K562 (cell line): Measurements from ENCODE around the gene HBG1. TPM values are rescaled to one million over a fixed set of nuclear protein-coding genes. Genes with fewer than 3 reads are reported as not detected.

Experiments
- ATAC-seq: fragments of 200-7000 bp; cut with Tn5 transposase; 3 replicates; pipeline ENCODE4 v1.9.1; 2020; ENCODE audit warnings: moderate library complexity
- BruUV-seq: library from RNA; stranded (reverse); fragments of 400-500 nt; replicated peaks from 2 replicates; lab custom pipeline; 2021; lab: Mats Ljungman, UMichigan
- CTCF ChIA-PET: fragments of 300-600 bp; formaldehyde crosslinking; extraction: SDS; loops from one replicate; lab custom pipeline; 2021; ENCODE audit warnings: low intra/inter-chr PET ratio; lab: Yijun Ruan, JAX
- POLR2A ChIA-PET: fragments of 300-600, 350-650 bp; sonication (Branson Sonifier 250); formaldehyde crosslinking; extraction: SDS; loops from one replicate; lab custom pipeline; 2021; ENCODE audit warnings: antibody characterized with exemption, inconsistent platforms; lab: Yijun Ruan, JAX
- DNase-seq, 4 experiments: peaks; one replicate each; pipeline versions ENCODE4 v3.0.0 to v3.0.0-alpha.2; 2011 to 2018; ENCODE audit warnings: low spot score in 3 of 4, mixed read lengths in 3 of 4; ENCODE audit errors: extremely low read depth in 1 of 4
- FAIRE-seq: peaks from 2 replicates; lab custom pipeline; 2011; peaks lifted over from hg19 to GRCh38; lab: Jason Lieb, UNC
- H2AFZ ChIP-seq: 2 replicates; pipeline ENCODE4 v1.6.0; 2011; ENCODE audit warnings: low read depth, low read length, control low read depth, inconsistent platforms
- H3K27ac ChIP-seq: fragments of 200-600 bp; 3 replicates; pipeline ENCODE4 v1.8.0; 2011; ENCODE audit warnings: low read depth, mild to moderate bottlenecking, control low read depth, inconsistent platforms, low read length, moderate library complexity, mixed read lengths; ENCODE audit errors: extremely low read depth
- H3K27me3 ChIP-seq, 2 experiments: fragments of 300-600 bp in 1 of 2; 2 replicates in 1 of 2; 3 replicates in 1 of 2; pipeline versions ENCODE4 v1.6.0 to v1.8.0; 2011; ENCODE audit warnings: inconsistent platforms in 2 of 2, low read length in 2 of 2, mild to moderate bottlenecking in 1 of 2, mixed read lengths in 1 of 2, moderate library complexity in 1 of 2; ENCODE audit not compliant: control insufficient read depth in 2 of 2, insufficient read depth in 2 of 2
- H3K36me3 ChIP-seq: fragments of 300-600 bp; 3 replicates; pipeline ENCODE4 v1.8.0; 2011; ENCODE audit warnings: mild to moderate bottlenecking, low read length, inconsistent platforms; ENCODE audit not compliant: control insufficient read depth, insufficient read depth
- H3K4me1 ChIP-seq, 2 experiments: fragments of 200-600 bp in 1 of 2; replicated peaks in 1 of 2; 2 replicates in 1 of 2; 3 replicates in 1 of 2; pipeline versions ENCODE4 v1.5.1 to v1.8.0; 2011; ENCODE audit warnings: inconsistent platforms in 2 of 2, low read length in 2 of 2, mild to moderate bottlenecking in 1 of 2, mixed read lengths in 1 of 2, moderate library complexity in 1 of 2; ENCODE audit not compliant: control insufficient read depth in 2 of 2, insufficient read depth in 2 of 2
- H3K4me2 ChIP-seq: 2 replicates; pipeline ENCODE4 v1.6.1; 2011; ENCODE audit warnings: low read length, control low read depth, inconsistent platforms, mixed read lengths; ENCODE audit not compliant: insufficient read depth
- H3K4me3 ChIP-seq: fragments of 200-600 bp; sonication (generic), shearing (Covaris generic); 2 replicates; pipeline ENCODE4 v1.5.1; 2016; ENCODE audit warnings: control low read depth, inconsistent platforms
- H3K79me2 ChIP-seq: fragments of 200-600 bp; 3 replicates; pipeline ENCODE4 v1.8.0; 2011; ENCODE audit warnings: low read length, inconsistent platforms; ENCODE audit not compliant: control insufficient read depth, insufficient read depth
- H3K9ac ChIP-seq, 2 experiments: 2 replicates each; pipeline versions ENCODE4 v1.6.0 to v1.6.1; 2011; ENCODE audit warnings: low read depth in 2 of 2, low read length in 2 of 2, control low read depth in 1 of 2, inconsistent platforms in 1 of 2, mild to moderate bottlenecking in 1 of 2, mixed read lengths in 1 of 2; ENCODE audit not compliant: insufficient read depth in 1 of 2
- H3K9me1 ChIP-seq: one replicate; pipeline ENCODE4 v1.6.0; 2011; ENCODE audit warnings: inconsistent platforms, mild to moderate bottlenecking, low read length, moderate library complexity; ENCODE audit not compliant: control insufficient read depth, insufficient read depth
- H3K9me3 ChIP-seq: replicated peaks from 2 replicates; pipeline ENCODE4 v1.5.1; 2011; ENCODE audit warnings: low read depth, low read length, inconsistent platforms; ENCODE audit not compliant: control insufficient read depth, insufficient read depth
- H4K20me1 ChIP-seq: replicated peaks from 2 replicates; pipeline ENCODE4 v1.6.1; 2011; ENCODE audit warnings: low read length, inconsistent platforms, mixed read lengths; ENCODE audit not compliant: control insufficient read depth, insufficient read depth
- ARHGAP35 ChIP-seq: fragments of 450-650 bp; IDR thresholded peaks from 2 replicates; pipeline ENCODE4 v1.6.1; 2018; ENCODE audit not compliant: partially characterized antibody
- CBFA2T3 ChIP-seq: fragments of 450-650 bp; IDR thresholded peaks from 2 replicates; pipeline ENCODE4 v1.6.1; 2017
- CREB1 ChIP-seq, 2 experiments: sonication (generic) in 1 of 2; formaldehyde crosslinking in 1 of 2; IDR thresholded peaks; 2 replicates each; pipeline versions ENCODE4 v1.6.1 to v1.8.0; 2012 to 2022; ENCODE audit warnings: inconsistent platforms in 1 of 2, mild to moderate bottlenecking in 1 of 2, missing genetic modification reagents in 1 of 2, moderate library complexity in 1 of 2
- ELF4 ChIP-seq: fragments of 450-650 bp; formaldehyde crosslinking; IDR thresholded peaks from 2 replicates; pipeline ENCODE4 v1.4.0; 2022; ENCODE audit warnings: missing genetic modification characterization
- EP400 ChIP-seq: fragments of 450-650 bp; IDR thresholded peaks from 2 replicates; pipeline ENCODE4 v1.6.1; 2017; ENCODE audit warnings: antibody characterized with exemption, mild to moderate bottlenecking, moderate library complexity
- EWSR1 ChIP-seq: fragments of 450-650 bp; IDR thresholded peaks from 2 replicates; pipeline ENCODE4 v1.6.1; 2018; ENCODE audit warnings: borderline replicate concordance, mild to moderate bottlenecking, low read depth, moderate library complexity; ENCODE audit not compliant: partially characterized antibody
- FOSL1 ChIP-seq: fragments of 200-800 bp; sonication (Bioruptor generic); conservative IDR thresholded peaks from 2 replicates; pipeline ENCODE4 v1.6.1; 2016; ENCODE audit warnings: missing genetic modification characterization, missing compliant biosample characterization
- GATAD2B ChIP-seq: fragments of 450-650 bp; IDR thresholded peaks from 2 replicates; pipeline ENCODE4 v1.6.1; 2017; ENCODE audit warnings: mild to moderate bottlenecking, borderline replicate concordance
- GTF2E2 ChIP-seq: fragments of 200-800 bp; sonication (Bioruptor generic); IDR thresholded peaks from 2 replicates; pipeline ENCODE4 v1.6.1; 2016; ENCODE audit warnings: missing genetic modification characterization, missing compliant biosample characterization
- GTF2F1 ChIP-seq: IDR thresholded peaks from 2 replicates; pipeline ENCODE4 v1.6.1; 2011; ENCODE audit warnings: low read depth, low read length, improper control_type of control experiment
- MAZ ChIP-seq, 2 experiments: fragments of 450-650 bp in 1 of 2; sonication (generic) in 1 of 2; formaldehyde crosslinking; IDR thresholded peaks in 1 of 2; conservative IDR thresholded peaks in 1 of 2; 2 replicates each; pipeline versions ENCODE4 v1.4.0 to v1.5.0; 2020; ENCODE audit warnings: mild to moderate bottlenecking in 1 of 2, missing genetic modification reagents in 1 of 2
- NR2C1 ChIP-seq, 2 experiments: fragments of 450-650 bp; IDR thresholded peaks; 2 replicates each; pipeline ENCODE4 v1.6.1; 2017; ENCODE audit warnings: mild to moderate bottlenecking in 2 of 2, antibody characterized with exemption in 1 of 2, inconsistent platforms in 1 of 2, missing compliant biosample characterization in 1 of 2, missing genetic modification characterization in 1 of 2
- POLR2A ChIP-seq: fragments of 450-650 bp; conservative IDR thresholded peaks from 2 replicates; pipeline ENCODE4 v1.6.1; 2016
- POLR2AphosphoS5 ChIP-seq: IDR thresholded peaks from 2 replicates; pipeline ENCODE4 v1.6.1; 2011; ENCODE audit warnings: mild to moderate bottlenecking, low read depth, low read length, moderate library complexity; ENCODE audit not compliant: control insufficient read depth, insufficient read depth
- POLR2B ChIP-seq: fragments of 450-650 bp; IDR thresholded peaks from 2 replicates; pipeline ENCODE4 v1.6.1; 2018; ENCODE audit warnings: low read depth; ENCODE audit not compliant: partially characterized antibody
- PRMT5 ChIP-seq: sonication (generic); formaldehyde crosslinking; IDR thresholded peaks from 2 replicates; pipeline ENCODE4 v1.5.0; 2020; ENCODE audit warnings: missing genetic modification reagents
- RAD21 ChIP-seq, 2 experiments: fragments of 250-450 bp in 1 of 2; fragments of 450-650 bp in 1 of 2; sonication (Bioruptor Pico) in 1 of 2; formaldehyde crosslinking in 1 of 2; IDR thresholded peaks in 1 of 2; conservative IDR thresholded peaks in 1 of 2; 2 replicates each; pipeline versions ENCODE4 v1.4.0 to v1.8.0; 2020 to 2022; ENCODE audit warnings: mild to moderate bottlenecking in 2 of 2, moderate library complexity in 1 of 2
- SP1 ChIP-seq: sonication (generic); formaldehyde crosslinking; IDR thresholded peaks from 2 replicates; pipeline ENCODE4 v1.8.1; 2022; ENCODE audit warnings: mild to moderate bottlenecking, missing genetic modification reagents
- TAF1 ChIP-seq: IDR thresholded peaks from 2 replicates; pipeline ENCODE4 v1.6.1; 2011; ENCODE audit warnings: mild to moderate bottlenecking, low read length, moderate library complexity; ENCODE audit not compliant: insufficient read depth, control insufficient read depth, severe bottlenecking; ENCODE audit errors: extremely low read depth
- TAF9B ChIP-seq: fragments of 450-650 bp; IDR thresholded peaks from 2 replicates; pipeline ENCODE4 v1.6.1; 2018; ENCODE audit warnings: mild to moderate bottlenecking; ENCODE audit not compliant: partially characterized antibody
- ZNF444 ChIP-seq: fragments of 250-450 bp; sonication (Bioruptor Pico); IDR thresholded peaks from 2 replicates; pipeline ENCODE4 v1.4.0; 2020; ENCODE audit warnings: mild to moderate bottlenecking, moderate library complexity
- ZNF551 ChIP-seq: fragments of 250-450 bp; sonication (Bioruptor Pico); IDR thresholded peaks from 2 replicates; pipeline ENCODE4 v1.5.0; 2021; ENCODE audit warnings: mild to moderate bottlenecking, moderate library complexity
- ZNF696 ChIP-seq: fragments of 250-450 bp; sonication (Bioruptor Pico); conservative IDR thresholded peaks from 2 replicates; pipeline ENCODE4 v1.4.0; 2020; ENCODE audit warnings: mild to moderate bottlenecking, moderate library complexity
- ZZZ3 ChIP-seq: fragments of 450-650 bp; IDR thresholded peaks from 2 replicates; pipeline ENCODE4 v1.6.1; 2016; ENCODE audit warnings: antibody characterized with exemption, mild to moderate bottlenecking, moderate library complexity
- WGBS: fragments of 100-300 bp; shearing (Covaris generic); methylation state at CpG from one replicate; pipeline ENCODE4 v1.1.6; 2016; ENCODE audit warnings: low coverage, mixed read lengths; ENCODE audit not compliant: insufficient coverage; ENCODE audit errors: missing lambda C conversion rate; 5-methylcytosine and 5-hydroxymethylcytosine counted together
- in situ Hi-C: fragments of 300-500 bp; cut with MboI; formaldehyde crosslinking; loops from 4 replicates; pipeline ENCODE4 v1.15.0; 2018; ENCODE audit warnings: inconsistent platforms, mixed read lengths
- intact Hi-C: fragments of 100-400 bp; cut with micrococcal nuclease; formaldehyde crosslinking; loops from 2 replicates; pipeline ENCODE4 v1.14.2; 2022
- polyA plus RNA-seq, 8 experiments: library from polyadenylated mRNA; depleted of rRNA in 4 of 8; stranded (reverse) in 5 of 8; unstranded in 3 of 8; fragments of >200 nt; fragmentation: Nextera tagmentation in 2 of 8; fragmentation: Illumina TruSeq in 1 of 8; extraction: Ambion mirVana in 2 of 8; extraction: Trizol in 1 of 8; gene quantifications; 2 replicates each; pipeline versions ENCODE4 v1.2.1 to v1.2.3, GENCODE V29; 2011 to 2014; ENCODE audit warnings: inconsistent platforms in 1 of 8, missing spikeins in 1 of 8
- total RNA-seq, 7 experiments: library from RNA; depleted of rRNA in 6 of 7; stranded (reverse); fragments of >200 nt in 6 of 7; fragmentation: Illumina TruSeq in 2 of 7; extraction: Trizol in 2 of 7; gene quantifications; 2 replicates each; pipeline versions ENCODE4 v1.2.1 to v1.2.3, GENCODE V29; 2011 to 2021; ENCODE audit warnings: low replicate concordance in 1 of 7

HBG1 gene
- total and polyA plus RNA-seq, 9 of the 15 experiments (the other 6 are each of a cell fraction or from before 2014, with no cell fraction given): 1,066 to 16,338 (median 4,898) TPM

DNA sequence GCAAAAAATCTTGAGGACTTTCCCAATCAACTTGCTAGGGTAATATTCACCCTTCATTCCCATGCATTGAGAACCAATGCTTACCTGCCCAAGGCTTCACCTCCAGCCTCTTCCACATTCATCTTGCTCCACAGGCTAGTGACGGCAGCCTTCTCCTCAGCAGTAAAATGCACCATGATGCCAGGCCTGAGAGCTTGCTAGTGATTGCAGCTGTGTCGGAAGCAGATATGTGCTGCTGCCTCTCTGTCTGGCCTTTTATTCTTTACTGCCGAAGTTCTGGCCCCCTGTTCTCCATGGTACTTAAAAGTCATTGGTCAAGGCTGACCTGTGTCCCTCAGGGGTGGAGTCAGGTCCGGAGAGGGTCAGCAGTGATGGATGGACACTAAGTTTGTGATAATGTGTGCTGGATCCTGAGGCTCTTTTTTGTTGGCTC lies 20.1 kb upstream of the HBG1 start, which contains the start of gene HBE1 (continued):
- peak; percentile 54 for TF ChIP-seq TAF1
- TF ChIP-seq CREB1 (IDR thresholded peaks at IDR 0.05): no peak
- TF ChIP-seq CREB1 (CRISPR knock-in tag; IDR thresholded peaks at IDR 0.05): peak; percentile 7; the same call in 1 of the 2 replicates
- TF ChIP-seq CBFA2T3: 0 out of 2 replicates have a peak, but pooled peaks have one; percentile 22
- peak; percentile 62 for TF ChIP-seq POLR2AphosphoS5
- TF ChIP-seq GTF2F1: 0 out of 2 replicates have a peak, but pooled peaks have one; percentile 7
- peak; percentile 40; the same call in 1 of the 2 replicates for TF ChIP-seq NR2C1 (IDR thresholded peaks at IDR 0.05)
- TF ChIP-seq NR2C1 (tag; IDR thresholded peaks at IDR 0.05): peak; percentile 80
- 0 out of 2 replicates have a peak, but pooled peaks have one; percentile 10 for TF ChIP-seq FOSL1 (tag)
- TF ChIP-seq TAF9B: peak; percentile 58
- TF ChIP-seq GATAD2B: no peak
- TF ChIP-seq MAZ (CRISPR knock-in tag; conservative IDR thresholded peaks at IDR 0.05 in 1 of 2, IDR thresholded peaks at IDR 0.05 in 1 of 2): no peak
- TF ChIP-seq, all 486 proteins: peak for 36

DNA sequence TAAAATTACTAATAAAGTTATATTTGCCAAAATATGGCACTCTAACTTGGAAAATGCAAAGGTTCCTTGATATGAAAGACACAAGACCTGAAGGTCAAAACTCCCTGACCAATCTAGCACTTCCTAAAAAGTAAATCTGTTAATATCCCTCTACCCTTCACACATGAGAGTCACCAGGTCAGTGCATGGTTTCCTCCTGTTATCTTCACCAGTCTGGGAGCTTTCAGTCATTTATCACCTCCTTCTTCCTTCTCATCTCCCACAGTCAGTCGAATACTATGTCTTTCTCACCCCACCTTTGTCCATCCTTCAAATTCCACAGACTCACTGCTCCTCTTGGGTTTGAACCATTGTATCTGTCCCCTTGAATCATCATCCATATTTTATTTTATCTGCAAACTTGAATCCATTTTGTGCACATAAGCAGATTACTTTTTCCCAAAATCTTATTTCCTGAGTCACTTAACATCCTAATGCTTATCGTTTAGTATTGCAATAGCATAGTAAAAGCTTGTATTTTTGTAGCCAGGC lies 17.4 kb upstream of the HBG1 start:
- Histone ChIP-seq H3K9me1 (no peaks in the 10 kb centered on the region), H3K9ac (peak overlapping the region in 1 of 2 experiments; percentile 64; a peak in 1 of 4 replicates), H3K9me3 (no peaks in the 10 kb centered on the region), H4K20me1 (no peaks in the 10 kb centered on the region), H3K27ac (peak overlapping the region; percentile 17; the same call in 2 of the 3 replicates), H3K4me3 (no peak overlapping the region), H3K4me2 (peak overlapping the region; percentile 83), H3K4me1 (peaks cover 1 to 31% of the 10 kb centered on the region in 2 experiments), H2AFZ (no peak overlapping the region), H3K27me3 (no peaks in the 10 kb centered on the region), H3K79me2 (peaks cover 45% of the 10 kb centered on the region), H3K36me3 (peaks cover 28% of the 10 kb centered on the region)
- ChIA-PET CTCF (no interaction called here), POLR2A (interaction anchor here (0.6 to 5.0 kb wide), 9 partner anchors 8 to 137 kb away, joined by 3 to 55 read pairs (median 13); no protein-coding TSS in a partner anchor)
- no TSS peak for BruUV-seq
- intact Hi-C loops (no loop called here), in situ Hi-C loops (no loop called here)
- DNase-seq (peak in 2 of 4 experiments; percentile 37 to 72), ATAC-seq (peak; percentile 60), FAIRE-seq (peak; percentile 82)
- WGBS: 15% methylated on average over 2 of the region's 2 CpGs
- TF ChIP-seq SP1 (CRISPR knock-in tag) (no peak), ELF4 (peak; percentile 96), POLR2B (peak; percentile 40), ZNF551 (no peak), ZNF444 (CRISPR knock-in tag) (no peak), EP400 (peak; percentile 22; the same call in 1 of the 2 replicates), ZNF696 (CRISPR knock-in tag) (peak; percentile 39; the same call in 1 of the 2 replicates), RAD21 (CRISPR knock-in tag; conservative IDR thresholded peaks at IDR 0.05 in 1 of 2, IDR thresholded peaks at IDR 0.05 in 1 of 2) (peak in 1 of 2 experiments; percentile 17; a peak in 1 of 4 replicates), GTF2E2 (tag) (no peak), POLR2A (peak; percentile 79), PRMT5 (CRISPR knock-in tag) (no peak), ZZZ3 (no peak; the same call in 1 of the 2 replicates), EWSR1 (peak; percentile 92), ARHGAP35 (peak; percentile 7)
